ENCODE measurements around the gene C2CD4B.

Gene C2CD4B

DNA sequence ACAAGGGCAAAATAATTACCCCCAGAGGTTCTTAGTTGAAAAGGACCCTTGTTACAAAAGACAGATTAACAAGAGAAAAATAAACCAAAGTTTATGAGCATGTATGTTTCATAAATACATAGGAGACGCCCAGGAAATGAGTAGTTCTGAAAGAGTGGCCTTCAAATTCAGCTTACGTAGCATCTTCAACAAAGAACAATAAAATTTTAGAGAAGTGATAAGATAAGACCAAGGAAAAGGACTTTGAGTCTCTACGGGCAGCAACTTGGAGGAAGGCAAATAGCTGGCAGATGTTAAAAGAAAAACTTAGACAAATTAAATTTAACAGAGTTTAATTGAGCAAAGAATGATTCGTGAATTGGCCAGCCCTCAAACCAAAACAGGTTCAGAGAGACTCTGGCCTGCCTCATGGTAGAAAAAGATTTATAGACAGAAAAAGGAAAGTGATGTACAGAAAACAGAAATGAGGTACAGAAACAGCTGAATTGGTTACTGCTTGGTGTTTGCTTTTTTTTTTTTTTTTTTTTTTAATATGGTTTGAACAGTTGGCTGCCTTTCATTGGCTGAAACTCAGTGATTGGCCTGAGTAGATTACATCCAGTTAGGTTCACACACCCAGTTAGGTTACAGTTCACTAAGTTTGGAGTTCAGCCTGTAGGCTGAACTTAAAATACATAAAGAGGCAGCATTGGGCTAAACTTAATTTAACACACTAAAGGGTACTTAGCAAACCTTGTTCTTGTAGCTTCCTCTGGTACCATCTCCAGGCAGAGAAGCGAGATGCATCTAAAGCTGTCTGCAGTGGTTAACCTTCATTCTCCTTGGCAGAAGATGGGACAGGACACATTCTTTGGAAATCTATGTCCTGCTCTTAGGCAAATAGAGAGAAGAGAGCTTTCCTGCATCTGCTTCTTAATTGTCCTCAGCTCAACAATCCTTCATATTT is 23.2 kb downstream of the C2CD4B start:
- TF ChIP-seq, protein P1, sequence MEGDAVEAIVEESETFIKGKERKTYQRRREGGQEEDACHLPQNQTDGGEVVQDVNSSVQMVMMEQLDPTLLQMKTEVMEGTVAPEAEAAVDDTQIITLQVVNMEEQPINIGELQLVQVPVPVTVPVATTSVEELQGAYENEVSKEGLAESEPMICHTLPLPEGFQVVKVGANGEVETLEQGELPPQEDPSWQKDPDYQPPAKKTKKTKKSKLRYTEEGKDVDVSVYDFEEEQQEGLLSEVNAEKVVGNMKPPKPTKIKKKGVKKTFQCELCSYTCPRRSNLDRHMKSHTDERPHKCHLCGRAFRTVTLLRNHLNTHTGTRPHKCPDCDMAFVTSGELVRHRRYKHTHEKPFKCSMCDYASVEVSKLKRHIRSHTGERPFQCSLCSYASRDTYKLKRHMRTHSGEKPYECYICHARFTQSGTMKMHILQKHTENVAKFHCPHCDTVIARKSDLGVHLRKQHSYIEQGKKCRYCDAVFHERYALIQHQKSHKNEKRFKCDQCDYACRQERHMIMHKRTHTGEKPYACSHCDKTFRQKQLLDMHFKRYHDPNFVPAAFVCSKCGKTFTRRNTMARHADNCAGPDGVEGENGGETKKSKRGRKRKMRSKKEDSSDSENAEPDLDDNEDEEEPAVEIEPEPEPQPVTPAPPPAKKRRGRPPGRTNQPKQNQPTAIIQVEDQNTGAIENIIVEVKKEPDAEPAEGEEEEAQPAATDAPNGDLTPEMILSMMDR (conservative IDR thresholded peaks at IDR 0.05; ENCODE audit: low read length), result no peak
- no peak overlapping the region for H3K4me3 ChIP-seq (ENCODE audit: low read length)
- DNase-seq (ENCODE audit: low read depth), result no peak

DNA sequence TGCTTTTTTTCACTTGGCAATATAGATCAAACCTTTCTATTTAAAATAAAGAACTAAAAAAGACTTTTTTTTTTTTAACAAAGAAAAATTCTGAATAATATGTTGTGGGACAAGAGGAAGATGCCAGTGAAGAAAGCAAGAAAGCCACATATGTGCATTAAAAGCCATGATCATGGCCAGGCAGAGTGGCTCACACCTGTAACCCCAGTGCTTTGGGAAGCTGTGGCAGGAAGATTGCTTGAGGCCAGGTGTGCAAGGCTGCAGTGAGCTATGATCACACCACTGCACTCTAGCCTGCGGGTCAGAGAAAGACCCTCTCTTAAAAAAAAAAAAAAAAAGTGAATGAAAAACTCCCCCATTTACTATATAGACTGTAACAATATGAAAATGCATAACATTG is 23.9 kb downstream of the C2CD4B start:
- DNase-seq (ENCODE audit: low read depth), result no peak
- no peak overlapping the region for H3K4me3 ChIP-seq (ENCODE audit: low read length)
- TF ChIP-seq, protein P1 (conservative IDR thresholded peaks at IDR 0.05; ENCODE audit: low read length), result no peak

DNA sequence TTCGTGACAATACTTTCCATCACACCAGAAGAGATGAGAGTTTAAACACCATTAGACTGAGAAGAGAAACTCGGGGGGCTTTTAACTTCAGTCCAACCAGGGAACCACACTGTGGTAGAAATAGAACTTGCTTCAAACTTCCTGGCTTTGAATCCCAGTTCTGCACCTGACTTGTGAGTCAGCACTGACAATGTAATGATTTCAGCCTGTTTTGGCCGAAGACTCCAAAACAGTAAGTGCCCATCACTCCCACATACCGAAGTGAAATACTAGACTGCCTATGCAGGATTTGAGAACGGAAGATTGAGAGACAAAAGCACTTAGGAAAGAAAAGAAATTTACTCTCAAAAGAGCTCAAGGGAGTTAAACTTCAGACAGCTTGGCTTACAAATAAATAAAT is 27.0 kb downstream of the C2CD4B start:
- H3K4me3 ChIP-seq (ENCODE audit: low read length), result no peak overlapping the region
- TF ChIP-seq, protein P1 (conservative IDR thresholded peaks at IDR 0.05; ENCODE audit: low read length), result no peak
- DNase-seq (ENCODE audit: low read depth), result peak; percentile 21

DNA sequence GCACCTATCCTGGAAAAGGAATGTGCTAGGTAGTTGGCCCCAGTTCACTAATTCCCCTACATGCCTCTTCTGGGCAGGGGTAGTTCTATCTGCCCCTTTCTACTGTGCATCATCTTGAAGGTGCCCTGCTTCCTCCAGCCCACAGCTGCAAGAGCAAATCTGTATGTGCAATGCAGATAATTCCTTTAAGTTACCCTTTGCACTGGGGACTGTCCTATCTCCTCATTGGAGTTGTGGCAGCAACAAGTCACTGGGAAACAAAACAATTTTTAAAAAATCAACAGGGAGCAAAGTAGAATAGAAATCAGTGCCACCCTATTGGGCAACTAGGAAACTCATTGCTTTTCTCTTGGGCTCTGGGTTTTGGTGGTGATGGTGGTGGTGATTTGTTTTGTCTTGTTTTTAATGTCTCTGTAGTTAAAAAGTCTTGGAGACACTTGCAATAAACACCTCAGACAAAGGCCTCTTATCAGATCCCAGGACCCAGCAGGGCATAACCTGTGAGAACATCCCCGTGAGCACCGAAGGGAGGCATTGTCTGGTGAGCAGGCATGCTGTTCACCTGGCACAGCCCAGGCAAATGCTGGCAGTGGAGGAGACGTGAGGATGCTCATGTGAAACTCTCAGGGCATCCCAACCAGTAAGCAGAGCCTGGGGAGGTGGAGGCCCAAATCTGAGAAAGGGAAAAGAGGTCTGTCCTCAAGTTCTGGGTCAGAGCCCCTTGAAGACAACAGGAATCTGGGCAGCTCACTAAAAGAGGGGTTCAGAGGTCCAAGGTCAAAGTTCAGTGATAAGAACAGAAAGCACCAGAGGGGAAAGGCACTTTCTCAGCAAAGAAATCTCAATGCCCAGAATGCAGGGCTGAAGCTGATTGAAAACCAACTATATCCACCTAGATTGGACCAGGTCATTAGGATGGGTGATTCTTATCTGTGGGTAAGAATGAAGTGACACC is 27.9 kb downstream of the C2CD4B start:
- TF ChIP-seq, protein P1 (conservative IDR thresholded peaks at IDR 0.05; ENCODE audit: low read length), result no peak
- DNase-seq (ENCODE audit: low read depth), result no peak
- H3K4me3 ChIP-seq (ENCODE audit: low read length), result no peak overlapping the region

DNA sequence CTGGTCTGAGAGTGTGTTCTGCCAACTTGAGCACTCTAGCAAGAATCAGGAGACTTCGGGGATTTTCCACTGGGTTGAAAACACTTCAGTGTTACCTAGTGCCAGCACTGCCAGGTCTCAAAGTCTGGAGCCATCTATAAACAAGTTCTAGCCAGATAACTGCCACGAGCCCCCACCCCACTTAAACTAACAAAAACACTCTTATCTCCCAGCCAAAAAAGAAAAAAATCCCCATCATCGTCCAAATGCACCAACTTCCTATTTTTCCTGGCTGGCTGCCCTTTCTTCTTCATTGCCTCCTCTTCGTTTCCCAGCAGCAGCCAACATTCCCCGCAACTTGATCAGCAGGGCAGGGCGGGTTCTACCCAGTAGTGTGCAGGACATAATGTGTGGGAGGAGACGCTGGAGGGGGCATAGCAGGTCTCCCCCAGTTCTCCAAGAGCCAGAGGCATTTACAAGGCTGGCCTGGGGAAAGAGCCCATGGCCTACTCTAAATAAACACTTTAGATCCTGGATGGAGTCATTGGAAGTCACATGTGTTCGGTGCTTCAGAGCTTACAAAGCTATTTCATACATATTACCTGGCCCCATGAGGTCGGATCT is 29.5 kb downstream of the C2CD4B start:
- TF ChIP-seq, protein P1 (conservative IDR thresholded peaks at IDR 0.05; ENCODE audit: low read length), result no peak
- DNase-seq (ENCODE audit: low read depth), result no peak
- no peak overlapping the region for H3K4me3 ChIP-seq (ENCODE audit: low read length)

DNA sequence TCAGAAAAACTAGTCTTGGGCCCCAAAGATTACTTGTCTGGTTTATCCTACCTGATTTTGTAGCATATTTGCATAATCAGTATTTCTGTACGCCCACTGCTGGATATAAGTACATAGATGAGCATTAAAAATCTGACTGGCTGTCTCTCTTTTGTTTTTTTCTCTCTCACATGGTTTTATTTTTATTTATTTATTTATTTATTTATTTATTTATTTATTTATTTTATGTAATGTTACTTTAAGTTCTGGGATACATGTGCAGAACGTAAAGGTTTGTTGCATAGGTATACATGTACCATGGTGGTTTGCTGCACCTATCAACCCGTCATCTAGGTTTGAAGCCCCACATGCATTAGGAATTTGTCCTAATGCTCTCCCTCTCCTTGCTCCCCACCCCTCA is 31.9 kb downstream of the C2CD4B start:
- DNase-seq (ENCODE audit: low read depth), result no peak
- H3K4me3 ChIP-seq (ENCODE audit: low read length), result no peak overlapping the region
- TF ChIP-seq, protein P1 (conservative IDR thresholded peaks at IDR 0.05; ENCODE audit: low read length), result no peak

Measured in AG10803 (cell line).